WI38 (cell line): Measurements from ENCODE around the gene SAPCD2.

Source experiments
- H3K4me3 ChIP-seq: 2 replicates; pipeline ENCODE4 v1.5.1; 2011; ENCODE audit warnings: low read depth, mild to moderate bottlenecking, control low read depth, low read length
- TF ChIP-seq, protein P1 (sequence below): IDR thresholded peaks from 2 replicates; pipeline ENCODE4 v1.5.1; 2012; ENCODE audit warnings: low read depth, mild to moderate bottlenecking, control low read depth, low read length

SAPCD2 gene

DNA sequence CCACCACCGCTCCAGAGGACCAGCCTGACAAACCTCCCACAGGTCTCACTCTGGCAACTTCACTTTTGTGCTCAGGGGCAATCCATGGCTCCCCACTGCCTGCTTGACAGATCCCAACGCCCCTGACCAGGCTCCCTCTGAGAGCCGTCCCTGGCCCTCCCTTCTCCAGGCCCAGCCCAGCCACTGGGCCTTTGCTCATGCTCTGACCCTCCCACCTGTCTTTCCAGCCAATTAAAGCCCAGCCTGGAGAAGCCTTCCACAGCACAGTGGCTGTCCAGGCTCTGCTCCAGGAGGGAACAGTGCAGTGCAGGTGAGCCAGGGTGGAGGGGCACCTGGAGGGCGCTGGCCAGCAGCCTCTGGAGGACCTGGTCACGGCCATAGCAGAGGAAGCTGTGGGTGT is 19.8 kb downstream of the SAPCD2 start:
- TF ChIP-seq, protein P1, sequence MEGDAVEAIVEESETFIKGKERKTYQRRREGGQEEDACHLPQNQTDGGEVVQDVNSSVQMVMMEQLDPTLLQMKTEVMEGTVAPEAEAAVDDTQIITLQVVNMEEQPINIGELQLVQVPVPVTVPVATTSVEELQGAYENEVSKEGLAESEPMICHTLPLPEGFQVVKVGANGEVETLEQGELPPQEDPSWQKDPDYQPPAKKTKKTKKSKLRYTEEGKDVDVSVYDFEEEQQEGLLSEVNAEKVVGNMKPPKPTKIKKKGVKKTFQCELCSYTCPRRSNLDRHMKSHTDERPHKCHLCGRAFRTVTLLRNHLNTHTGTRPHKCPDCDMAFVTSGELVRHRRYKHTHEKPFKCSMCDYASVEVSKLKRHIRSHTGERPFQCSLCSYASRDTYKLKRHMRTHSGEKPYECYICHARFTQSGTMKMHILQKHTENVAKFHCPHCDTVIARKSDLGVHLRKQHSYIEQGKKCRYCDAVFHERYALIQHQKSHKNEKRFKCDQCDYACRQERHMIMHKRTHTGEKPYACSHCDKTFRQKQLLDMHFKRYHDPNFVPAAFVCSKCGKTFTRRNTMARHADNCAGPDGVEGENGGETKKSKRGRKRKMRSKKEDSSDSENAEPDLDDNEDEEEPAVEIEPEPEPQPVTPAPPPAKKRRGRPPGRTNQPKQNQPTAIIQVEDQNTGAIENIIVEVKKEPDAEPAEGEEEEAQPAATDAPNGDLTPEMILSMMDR, result no peak
- H3K4me3 ChIP-seq, result no peak overlapping the region

DNA sequence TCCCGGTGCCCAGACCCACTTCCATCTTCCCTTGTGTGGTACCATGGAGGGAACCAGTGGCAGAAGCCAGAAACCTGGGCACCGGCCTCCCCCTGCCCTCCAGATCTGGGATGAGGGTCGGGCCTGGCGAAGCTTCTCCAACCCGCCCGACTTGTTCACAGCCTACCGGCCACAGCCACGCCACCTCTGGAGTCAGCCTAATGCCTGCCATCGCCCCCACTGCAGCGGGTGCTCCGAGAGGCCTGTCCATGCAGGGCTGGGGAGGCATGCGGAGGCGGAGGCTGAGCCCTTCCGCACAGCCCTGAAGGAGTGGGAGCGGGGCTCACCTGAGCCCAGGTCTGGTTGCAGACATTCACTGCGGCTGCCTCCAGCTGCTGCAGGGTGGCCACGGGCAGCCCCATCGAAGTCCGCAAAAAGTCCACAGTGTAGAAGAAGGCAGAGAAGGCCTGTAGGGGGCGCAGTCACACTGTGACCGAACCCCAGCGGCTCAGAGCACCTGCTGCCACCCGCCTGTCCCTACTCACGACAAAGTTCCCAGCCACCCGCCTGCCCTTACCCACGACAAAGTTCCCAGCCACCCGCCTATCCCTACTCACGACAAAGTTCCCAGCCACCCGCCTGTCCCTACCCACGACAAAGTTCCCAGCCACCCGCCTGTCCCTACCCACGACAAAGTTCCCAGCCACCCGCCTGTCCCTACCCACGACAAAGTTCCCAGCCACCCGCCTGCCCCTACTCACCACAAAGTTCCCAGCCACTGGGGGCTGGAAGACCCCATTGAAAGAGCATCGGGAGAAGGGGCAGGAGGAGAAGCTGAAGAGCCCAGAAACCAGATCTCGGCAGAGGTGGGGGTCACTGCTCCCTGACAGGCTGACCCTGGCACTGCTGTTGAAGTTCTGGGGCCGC is 20.6 kb downstream of the SAPCD2 start:
- H3K4me3 ChIP-seq, result no peak overlapping the region
- TF ChIP-seq, protein P1, result 0 out of 2 replicates have a peak, but pooled peaks have one; percentile 28

DNA sequence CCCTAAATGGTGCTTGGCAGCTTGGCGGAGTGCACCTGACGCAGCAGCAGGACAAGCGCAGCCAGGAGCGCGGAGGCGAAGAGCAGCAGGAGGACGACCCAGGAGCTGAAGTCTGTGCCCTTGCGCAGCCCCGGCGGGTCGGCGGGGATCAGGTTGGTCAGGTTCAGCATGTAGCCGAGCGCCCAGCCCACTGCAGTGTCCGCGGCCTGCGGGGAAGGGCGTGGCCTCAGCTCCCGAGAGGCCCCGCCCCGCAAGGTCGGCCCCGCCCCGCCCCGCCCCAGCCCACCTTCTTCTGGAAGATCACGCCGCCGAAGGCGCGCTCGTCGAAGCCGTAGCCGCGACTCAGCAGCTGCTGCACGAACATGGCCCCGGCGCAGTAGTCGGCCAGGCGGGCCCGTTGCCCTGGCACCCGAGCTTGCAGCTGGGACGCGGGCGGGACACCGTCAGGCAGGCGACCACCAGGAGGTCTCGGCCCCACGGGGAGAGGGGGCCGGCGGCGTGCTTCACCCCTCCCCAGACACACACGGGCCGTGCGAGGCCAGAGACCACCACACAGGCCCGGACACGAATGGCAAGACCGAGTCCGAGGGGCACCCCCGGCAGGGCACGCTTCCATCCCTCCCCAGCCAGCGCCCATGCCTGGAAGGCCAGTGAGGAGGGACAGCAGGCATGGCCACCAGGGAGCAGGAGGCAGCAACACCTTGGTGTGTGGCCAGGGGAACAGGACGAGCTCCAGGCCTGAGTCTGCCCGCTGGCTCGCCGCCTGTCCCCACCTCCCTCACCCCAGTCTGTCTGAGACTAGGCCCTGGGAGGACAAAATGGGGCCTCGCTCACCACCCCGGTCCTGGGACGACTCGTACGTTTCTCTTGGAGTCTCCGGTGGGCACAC is 21.5 kb downstream of the SAPCD2 start:
- no peak overlapping the region for H3K4me3 ChIP-seq
- TF ChIP-seq, protein P1, result no peak

DNA sequence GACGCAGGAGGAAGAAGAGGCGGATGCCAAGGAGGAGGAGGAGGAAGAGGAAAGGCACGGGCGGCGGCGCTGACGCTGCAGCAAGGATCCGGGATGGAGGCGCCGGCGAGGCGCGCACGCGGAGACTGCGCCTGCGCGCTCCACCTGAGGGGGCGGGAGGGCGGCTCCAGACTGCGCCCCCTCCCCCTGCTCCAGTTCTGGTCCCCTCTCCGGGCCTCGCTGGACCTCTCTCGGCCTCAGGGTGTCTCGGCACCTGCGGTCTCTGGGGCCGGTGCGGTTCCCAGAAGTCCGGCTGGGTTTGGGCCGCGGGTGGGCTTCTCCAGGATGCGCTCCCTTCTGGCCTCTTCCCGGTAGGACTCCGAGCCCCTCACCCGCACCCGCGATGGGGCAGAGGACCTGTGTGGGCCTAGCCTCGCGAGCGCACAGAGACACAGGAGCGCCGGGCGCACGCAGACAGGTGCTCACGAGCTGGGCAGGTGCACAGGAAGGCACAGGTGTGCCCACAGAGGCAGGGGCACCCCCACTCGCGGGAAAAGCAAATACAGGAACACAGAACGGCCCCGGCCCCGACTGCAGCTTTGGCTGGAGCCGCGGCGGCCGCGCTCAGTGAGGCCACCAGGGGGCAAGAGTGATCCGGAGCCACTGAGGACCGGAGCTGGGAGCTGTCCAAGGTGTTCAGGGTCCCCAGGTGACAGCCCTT is 24.1 kb downstream of the SAPCD2 start, which contains the start of gene NPDC1:
NPDC1 (minus strand) TSS at position 90 of the 700 bp plus-strand sequence. CDS start 188 bp downstream, outside the sequence.
- TF ChIP-seq, protein P1, result peak; percentile 91
- peak within 1 kb of the TSS; percentile 61 for H3K4me3 ChIP-seq

DNA sequence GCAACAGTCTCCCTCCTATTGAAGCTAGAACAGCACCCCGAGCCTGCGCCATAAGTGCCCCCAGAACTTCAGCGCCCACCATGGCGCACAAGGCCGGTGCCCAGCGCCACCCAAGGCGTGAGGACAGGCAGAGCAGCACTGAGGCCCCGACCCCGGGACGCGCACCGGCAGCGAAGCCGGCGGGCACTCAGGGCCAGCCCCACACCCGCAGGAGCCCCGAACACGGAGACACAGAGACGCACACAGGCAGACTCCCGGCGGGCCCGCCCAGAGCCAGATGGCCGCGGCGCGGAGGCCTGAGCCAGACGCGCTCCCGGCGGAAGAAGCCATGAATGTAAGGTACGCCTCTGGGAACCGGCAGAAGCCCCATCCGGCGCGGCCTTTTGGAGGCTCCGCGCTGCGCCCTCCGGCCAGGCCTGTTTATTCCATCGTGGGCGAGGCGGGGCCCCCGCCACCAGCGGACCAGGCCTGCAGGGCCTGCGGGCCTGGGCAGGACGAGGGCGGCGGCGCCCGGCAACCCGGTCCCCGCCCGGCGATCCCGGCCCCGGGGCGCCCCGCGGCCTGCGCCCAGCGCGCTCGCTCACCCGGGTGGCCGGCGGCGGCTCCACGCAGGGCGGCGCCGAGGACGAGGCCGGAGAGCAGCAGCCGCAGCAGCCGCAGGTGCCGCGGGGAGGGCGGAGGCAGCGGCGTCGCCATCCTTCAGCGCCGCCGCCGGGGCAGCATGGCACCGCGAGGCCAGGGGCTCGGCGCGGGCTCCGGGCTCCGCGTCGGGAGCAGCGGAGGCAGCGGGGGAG is 24.9 kb downstream of the SAPCD2 start:
- peak overlapping the region; percentile 61 for H3K4me3 ChIP-seq

More for the DNA sequence above, 24.9 kb downstream of the SAPCD2 start:
- TF ChIP-seq, protein P1, result no peak
